Endothelial cell of umbilical vein (primary cell): ENCODE measurements around the gene EZH1. TPM values are rescaled to one million over a fixed set of nuclear protein-coding genes. Genes with fewer than 3 reads are reported as not detected.

Source experiments
- BruUV-seq: library from RNA; stranded (reverse); fragments of 400-500 nt; replicated peaks from 2 replicates; lab custom pipeline; 2021; lab: Mats Ljungman, UMichigan
- CTCF ChIA-PET: fragments of 300-600, 350-600 bp; sonication (Branson Sonifier 250); formaldehyde crosslinking; loops from one replicate; lab custom pipeline; 2021; ENCODE audit warnings: antibody characterized with exemption, inconsistent platforms; lab: Charles Lee
- POLR2A ChIA-PET: fragments of 300-600, 350-600 bp; sonication (Branson Sonifier 250); formaldehyde crosslinking; loops from one replicate; lab custom pipeline; 2021; ENCODE audit warnings: antibody characterized with exemption, inconsistent platforms; lab: Charles Lee
- DNase-seq: peaks from one replicate; pipeline ENCODE4 v3.0.0-alpha.2; 2011; ENCODE audit warnings: low read depth, low spot score
- FAIRE-seq: peaks from 2 replicates; lab custom pipeline; 2011; peaks lifted over from hg19 to GRCh38; lab: Jason Lieb, UNC
- H2AFZ ChIP-seq: 2 replicates; pipeline ENCODE4 v1.6.0; 2012; ENCODE audit warnings: low read depth, low read length, control low read depth, inconsistent platforms
- H3K27ac ChIP-seq: 2 replicates; pipeline ENCODE4 v1.5.1; 2011; ENCODE audit warnings: low read depth, mild to moderate bottlenecking, control low read depth, low read length, moderate library complexity; ENCODE audit not compliant: insufficient read depth
- H3K27me3 ChIP-seq, 2 experiments: 2 replicates each; pipeline versions ENCODE4 v1.6.0 to v1.6.1; 2011; ENCODE audit warnings: low read length in 2 of 2, mixed read lengths in 1 of 2; ENCODE audit not compliant: control insufficient read depth in 2 of 2, insufficient read depth in 2 of 2
- H3K36me3 ChIP-seq, 2 experiments: 2 replicates in 1 of 2; 3 replicates in 1 of 2; pipeline ENCODE4 v1.5.1; 2011; ENCODE audit warnings: low read length in 2 of 2, mild to moderate bottlenecking in 1 of 2, moderate library complexity in 1 of 2; ENCODE audit not compliant: control insufficient read depth in 2 of 2, insufficient read depth in 2 of 2; ENCODE audit errors: extremely low read depth in 1 of 2
- H3K4me1 ChIP-seq: 3 replicates; pipeline ENCODE4 v1.5.1; 2011; ENCODE audit warnings: mild to moderate bottlenecking, low read length; ENCODE audit not compliant: control insufficient read depth, insufficient read depth; ENCODE audit errors: extremely low read depth
- H3K4me2 ChIP-seq: 2 replicates; pipeline ENCODE4 v1.6.1; 2011; ENCODE audit warnings: low read length, control low read depth, mixed read lengths; ENCODE audit not compliant: insufficient read depth
- H3K4me3 ChIP-seq, 3 experiments: fragments of 200-600 bp in 1 of 3; sonication (generic), shearing (Covaris generic) in 1 of 3; replicated peaks in 1 of 3; 2 replicates each; pipeline ENCODE4 v1.5.1; 2011 to 2016; ENCODE audit warnings: control low read depth in 3 of 3, low read length in 3 of 3, mild to moderate bottlenecking in 2 of 3, inconsistent platforms in 1 of 3, low read depth in 1 of 3, moderate library complexity in 1 of 3; ENCODE audit not compliant: insufficient read depth in 1 of 3
- H3K79me2 ChIP-seq: 2 replicates; pipeline ENCODE4 v1.6.0; 2012; ENCODE audit warnings: low read length, inconsistent platforms; ENCODE audit not compliant: control insufficient read depth, insufficient read depth
- H3K9ac ChIP-seq: replicated peaks from 2 replicates; pipeline ENCODE3; 2011; ENCODE audit warnings: low read length, control low read depth; ENCODE audit not compliant: insufficient read depth; ENCODE audit errors: extremely low read depth
- H3K9me1 ChIP-seq: replicated peaks from 3 replicates; pipeline ENCODE4 v1.6.0; 2011; ENCODE audit warnings: mild to moderate bottlenecking, low read length; ENCODE audit not compliant: control insufficient read depth, insufficient read depth; ENCODE audit errors: extremely low read depth
- H3K9me3 ChIP-seq: replicated peaks from 2 replicates; pipeline ENCODE4 v1.5.1; 2012; ENCODE audit warnings: low read length, inconsistent platforms; ENCODE audit not compliant: control insufficient read depth, insufficient read depth
- H4K20me1 ChIP-seq: replicated peaks from 2 replicates; pipeline ENCODE3; 2011; ENCODE audit warnings: mild to moderate bottlenecking, low read length; ENCODE audit not compliant: control insufficient read depth, insufficient read depth; ENCODE audit errors: extremely low read depth
- EZH2 ChIP-seq: IDR thresholded peaks from 2 replicates; pipeline ENCODE4 v1.6.1; 2012; ENCODE audit warnings: borderline replicate concordance, low read depth, mild to moderate bottlenecking, moderate library complexity, low read length, inconsistent platforms; ENCODE audit not compliant: severe bottlenecking
- FOS ChIP-seq: IDR thresholded peaks from 2 replicates; pipeline ENCODE4 v1.6.1; 2011; ENCODE audit warnings: mild to moderate bottlenecking, low read length, moderate library complexity, borderline replicate concordance; ENCODE audit not compliant: insufficient read depth
- GATA2 ChIP-seq: IDR thresholded peaks from 2 replicates; pipeline ENCODE4 v1.7.0; 2011; ENCODE audit warnings: low read depth, mild to moderate bottlenecking, moderate library complexity, mixed read lengths, low read length; ENCODE audit not compliant: insufficient read length, insufficient read depth
- JUN ChIP-seq: IDR thresholded peaks from 2 replicates; pipeline ENCODE4 v1.6.1; 2011; ENCODE audit warnings: borderline replicate concordance, low read depth; ENCODE audit not compliant: insufficient read length, insufficient read depth
- MYC ChIP-seq: IDR thresholded peaks from one replicate; pipeline ENCODE4 v1.6.1; 2011; ENCODE audit warnings: mild to moderate bottlenecking, low read depth, low read length
- POLR2A ChIP-seq: IDR thresholded peaks from 2 replicates; pipeline ENCODE4 v1.6.1; 2012; ENCODE audit warnings: low read depth, mild to moderate bottlenecking, control low read depth, low read length
- POLR2AphosphoS5 ChIP-seq: IDR thresholded peaks from 2 replicates; pipeline ENCODE4 v1.6.1; 2012; ENCODE audit warnings: low read depth, mild to moderate bottlenecking, control low read depth, low read length, moderate library complexity; ENCODE audit not compliant: insufficient read depth
- dilution Hi-C: fragments of 300-500 bp; cut with MboI; formaldehyde crosslinking; loops from one replicate; pipeline ENCODE4 v1.15.0; 2019; ENCODE audit warnings: low sequenced_read_pairs; ENCODE audit not compliant: extremely low pct_ligation_motif_present
- intact Hi-C: fragments of 100-400 bp; cut with micrococcal nuclease; formaldehyde crosslinking; loops from one replicate; pipeline ENCODE4 v1.10.0; 2022
- polyA plus RNA-seq, 4 experiments: library from polyadenylated mRNA; depleted of rRNA in 3 of 4; stranded (reverse) in 3 of 4; unstranded in 1 of 4; fragments of >200 nt; gene quantifications; 2 replicates each; pipeline versions ENCODE4 v1.2.1 to v1.2.3, GENCODE V29; 2011 to 2012; ENCODE audit warnings: missing spikeins in 1 of 4
- total RNA-seq: library from RNA; stranded (reverse); gene quantifications from 2 replicates; pipeline ENCODE4 v1.2.3, GENCODE V29; 2021
- TF ChIP-seq, protein P1 (sequence below): IDR thresholded peaks from 2 replicates; pipeline ENCODE4 v1.6.1; 2011; ENCODE audit not compliant: insufficient read depth, insufficient read length
- TF ChIP-seq, protein P2 (sequence below), 2 donors: IDR thresholded peaks; 1 replicate in 1 of 2; 2 replicates in 1 of 2; pipeline ENCODE4 v1.5.1; 2011; ENCODE audit warnings: low read length in 2 of 2, mild to moderate bottlenecking in 2 of 2, moderate library complexity in 2 of 2, control low read depth in 1 of 2, inconsistent platforms in 1 of 2, low read depth in 1 of 2; ENCODE audit not compliant: insufficient read depth in 1 of 2; ENCODE audit errors: extremely low read depth in 1 of 2

Gene EZH1
- total and polyA plus RNA-seq, 2 donors (not counting 3 experiments of a cell fraction or from before 2014, with no cell fraction given): 31.4 to 33.7 TPM

DNA sequence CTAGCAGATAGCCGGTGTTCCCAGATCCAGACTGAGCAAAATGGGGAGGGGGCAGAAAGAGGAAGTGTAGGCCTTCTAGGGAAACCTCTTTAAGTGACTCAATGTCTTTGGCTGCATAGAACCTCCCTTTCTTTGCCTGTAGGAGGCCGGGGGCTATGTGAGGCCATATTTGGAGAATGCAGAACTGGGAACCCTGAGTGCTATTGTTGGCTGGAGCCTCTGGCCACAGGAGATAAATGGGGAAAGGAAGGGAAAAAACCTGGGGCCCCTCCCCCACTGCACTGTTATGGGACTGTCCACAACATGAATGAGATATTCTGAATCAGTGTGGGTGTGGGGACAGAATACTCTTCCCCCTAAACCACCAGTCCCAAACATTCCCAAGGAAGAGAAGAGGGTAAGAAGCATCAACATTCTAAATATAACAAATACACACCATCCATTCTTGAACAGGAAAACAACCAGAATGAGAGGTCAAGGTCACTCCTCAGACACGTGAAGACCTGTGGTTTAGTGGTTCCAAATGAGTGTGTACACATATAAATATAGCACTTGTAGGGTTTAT, 30.8 kb upstream of the EZH1 start:
- no peaks in the 10 kb centered on the region for H4K20me1 ChIP-seq
- H3K9me3 ChIP-seq: no peaks in the 10 kb centered on the region
- H3K4me1 ChIP-seq: peaks cover 30% of the 10 kb centered on the region
- H3K36me3 ChIP-seq: peaks cover 0 to 8% of the 10 kb centered on the region in 2 experiments
- TF ChIP-seq POLR2AphosphoS5: no peak
- no peak overlapping the region for H3K9ac ChIP-seq
- H3K4me3 ChIP-seq: no peak overlapping the region
- H3K27me3 ChIP-seq: no peaks in the 10 kb centered on the region
- CTCF ChIA-PET: interaction anchor here (4.8 kb wide), 1 partner anchor 13 kb away, joined by 53 read pairs; no protein-coding TSS in a partner anchor
- no peak overlapping the region for H3K27ac ChIP-seq
- H2AFZ ChIP-seq: no peak overlapping the region
- DNase-seq (peak; percentile 21), FAIRE-seq (peak; percentile 61)
- no peaks in the 10 kb centered on the region for H3K9me1 ChIP-seq
- intact Hi-C loops (loop anchor here (2.0 kb wide), 1 partner anchor 55 kb away; no protein-coding TSS in a partner anchor), dilution Hi-C loops (no loop called here)
- H3K79me2 ChIP-seq: no peaks in the 10 kb centered on the region
- H3K4me2 ChIP-seq: no peak overlapping the region
- POLR2A ChIA-PET: no interaction called here
- no TSS peak for BruUV-seq

DNA sequence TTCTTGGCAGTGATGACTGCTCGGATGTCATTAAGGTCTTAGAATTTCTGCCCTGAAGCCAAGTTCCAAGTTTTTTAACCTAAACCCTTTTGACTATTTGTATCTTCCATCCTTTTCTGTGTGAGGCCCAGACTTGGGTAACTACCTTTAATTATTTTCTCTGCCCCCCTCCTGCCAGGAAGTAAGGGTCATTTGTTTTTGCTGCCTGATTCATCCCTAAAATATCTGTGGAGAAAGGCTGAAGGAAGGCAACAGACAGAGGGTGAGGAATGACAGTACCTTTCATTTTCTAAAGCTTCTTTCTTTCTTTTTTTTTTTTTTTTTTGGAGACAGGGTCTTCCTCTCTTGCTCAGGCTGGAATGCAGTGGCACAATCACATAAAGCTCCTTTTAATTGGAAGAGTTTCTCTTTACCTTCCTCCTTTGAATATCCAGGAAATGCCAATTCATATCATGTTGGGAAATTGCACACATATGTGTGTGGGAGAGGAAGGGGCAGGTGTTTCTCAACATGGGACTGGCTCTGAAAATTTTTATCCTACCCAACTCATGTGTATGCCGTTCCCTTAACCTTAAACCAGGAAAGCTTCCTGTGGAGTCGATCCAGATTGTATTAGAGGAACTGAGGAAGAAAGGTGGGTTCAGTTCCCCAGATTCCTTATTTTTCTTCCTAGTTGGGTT, 29.4 kb upstream of the EZH1 start:
- peak; percentile 80 for FAIRE-seq
- Histone ChIP-seq H3K4me3 (peak overlapping the region; percentile 15 to 71 (median 68)), H3K4me2 (peak overlapping the region; percentile 25), H3K9me3 (no peaks in the 10 kb centered on the region), H3K36me3 (peaks cover 0 to 7% of the 10 kb centered on the region in 2 experiments), H3K79me2 (no peaks in the 10 kb centered on the region), H2AFZ (no peak overlapping the region), H3K4me1 (peaks cover 26% of the 10 kb centered on the region), H3K9ac (peak overlapping the region; percentile 67), H3K9me1 (no peaks in the 10 kb centered on the region), H4K20me1 (no peaks in the 10 kb centered on the region), H3K27me3 (no peaks in the 10 kb centered on the region), H3K27ac (peak overlapping the region; percentile 73)
- CTCF ChIA-PET: interaction anchor here (0.8 to 4.8 kb wide), 11 partner anchors 8 to 196 kb away, joined by 3 to 53 read pairs (median 5); partner anchors contain the start of genes BECN1, CNTD1, COA3 and PSMC3IP
- dilution Hi-C loops (no loop called here), intact Hi-C loops (loop anchor here (1.0 to 2.0 kb wide), 2 partner anchors 24 to 53 kb away; partner anchors contain the start of genes CNTD1 and COA3)
- TF ChIP-seq, protein P1, sequence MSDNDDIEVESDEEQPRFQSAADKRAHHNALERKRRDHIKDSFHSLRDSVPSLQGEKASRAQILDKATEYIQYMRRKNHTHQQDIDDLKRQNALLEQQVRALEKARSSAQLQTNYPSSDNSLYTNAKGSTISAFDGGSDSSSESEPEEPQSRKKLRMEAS: no peak
- TF ChIP-seq MYC: no peak
- TF ChIP-seq GATA2: no peak
- TF ChIP-seq POLR2A: no peak
- TF ChIP-seq, protein P2, sequence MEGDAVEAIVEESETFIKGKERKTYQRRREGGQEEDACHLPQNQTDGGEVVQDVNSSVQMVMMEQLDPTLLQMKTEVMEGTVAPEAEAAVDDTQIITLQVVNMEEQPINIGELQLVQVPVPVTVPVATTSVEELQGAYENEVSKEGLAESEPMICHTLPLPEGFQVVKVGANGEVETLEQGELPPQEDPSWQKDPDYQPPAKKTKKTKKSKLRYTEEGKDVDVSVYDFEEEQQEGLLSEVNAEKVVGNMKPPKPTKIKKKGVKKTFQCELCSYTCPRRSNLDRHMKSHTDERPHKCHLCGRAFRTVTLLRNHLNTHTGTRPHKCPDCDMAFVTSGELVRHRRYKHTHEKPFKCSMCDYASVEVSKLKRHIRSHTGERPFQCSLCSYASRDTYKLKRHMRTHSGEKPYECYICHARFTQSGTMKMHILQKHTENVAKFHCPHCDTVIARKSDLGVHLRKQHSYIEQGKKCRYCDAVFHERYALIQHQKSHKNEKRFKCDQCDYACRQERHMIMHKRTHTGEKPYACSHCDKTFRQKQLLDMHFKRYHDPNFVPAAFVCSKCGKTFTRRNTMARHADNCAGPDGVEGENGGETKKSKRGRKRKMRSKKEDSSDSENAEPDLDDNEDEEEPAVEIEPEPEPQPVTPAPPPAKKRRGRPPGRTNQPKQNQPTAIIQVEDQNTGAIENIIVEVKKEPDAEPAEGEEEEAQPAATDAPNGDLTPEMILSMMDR (IDR thresholded peaks at IDR 0.05; ENCODE audit: extremely low read depth in 1 of 2, insufficient read depth in 1 of 2, low read depth in 1 of 2, low read length in 2 of 2): no peak
- TF ChIP-seq EZH2: no peak
- TF ChIP-seq JUN: peak; percentile 25
- no peak for TF ChIP-seq POLR2AphosphoS5
- TF ChIP-seq FOS: peak; percentile 74
- no peak for DNase-seq
- BruUV-seq: no TSS peak
- POLR2A ChIA-PET: interaction anchor here (1.4 to 1.5 kb wide), 2 partner anchors 11 kb away, joined by 4 to 6 read pairs; no protein-coding TSS in a partner anchor
